HepG2 (cell line): ENCODE results near the gene PALS1. TPM values are rescaled to one million over a fixed set of nuclear protein-coding genes. Genes with fewer than 3 reads are reported as not detected.
"Not testable (repeated sequence)": the region's sequence is repeated elsewhere in the genome, so short reads cannot be mapped to it uniquely, and the experiment has no call there.

Experiments used
- ATAC-seq: fragments of 200-7000 bp; cut with Tn5 transposase; 3 replicates; pipeline ENCODE4 v1.9.1; 2020; ENCODE audit warnings: mild to moderate bottlenecking, moderate library complexity
- BruUV-seq: library from RNA; stranded (reverse); fragments of 400-500 nt; replicated peaks from 2 replicates; lab custom pipeline; 2021; lab: Mats Ljungman, UMichigan
- CTCF ChIA-PET: fragments of 300-600 bp; formaldehyde crosslinking; extraction: SDS; loops from one replicate; lab custom pipeline; 2021; ENCODE audit warnings: low total read pairs, inconsistent platforms, low intra/inter-chr PET ratio; lab: Yijun Ruan, JAX
- POLR2A ChIA-PET: fragments of 350-600 bp; sonication (Branson Sonifier 250); formaldehyde crosslinking; loops from one replicate; lab custom pipeline; 2020; ENCODE audit warnings: antibody characterized with exemption, inconsistent platforms; lab: Yijun Ruan, JAX
- DNase-seq: peaks from one replicate; pipeline ENCODE4 v3.0.0-alpha.2; 2015; ENCODE audit warnings: low spot score
- FAIRE-seq: peaks from 3 replicates; lab custom pipeline; 2011; peaks lifted over from hg19 to GRCh38; lab: Jason Lieb, UNC
- H2AFZ ChIP-seq: one replicate; pipeline ENCODE4 v1.6.1; 2011; ENCODE audit warnings: low read length, inconsistent platforms
- H3K27ac ChIP-seq: fragments of 300-600 bp; 3 replicates; pipeline ENCODE4 v1.8.0; 2011; ENCODE audit warnings: mixed run types, mild to moderate bottlenecking, mixed read lengths, low read length, inconsistent platforms; ENCODE audit not compliant: insufficient read depth; ENCODE audit errors: extremely low read length
- H3K27me3 ChIP-seq, 2 experiments: fragments of 200-600 bp in 1 of 2; 2 replicates in 1 of 2; 3 replicates in 1 of 2; pipeline versions ENCODE4 v1.6.0 to v1.8.0; 2011; ENCODE audit warnings: low read length in 2 of 2, mild to moderate bottlenecking in 2 of 2, moderate library complexity in 2 of 2, inconsistent platforms in 1 of 2; ENCODE audit not compliant: insufficient read depth in 2 of 2, control insufficient read depth in 1 of 2
- H3K36me3 ChIP-seq, 2 experiments: fragments of 200-600 bp in 1 of 2; replicated peaks in 1 of 2; 2 replicates in 1 of 2; 3 replicates in 1 of 2; pipeline versions ENCODE4 v1.5.1 to v1.8.0; 2011; ENCODE audit warnings: low read length in 2 of 2, inconsistent platforms in 1 of 2; ENCODE audit not compliant: insufficient read depth in 2 of 2, control insufficient read depth in 1 of 2
- H3K4me1 ChIP-seq: 2 replicates; pipeline ENCODE4 v1.5.1; 2012; ENCODE audit warnings: low read length, inconsistent platforms; ENCODE audit not compliant: insufficient read depth
- H3K4me2 ChIP-seq: 2 replicates; pipeline ENCODE4 v1.6.0; 2011; ENCODE audit warnings: low read depth, low read length, inconsistent platforms
- H3K4me3 ChIP-seq, 3 experiments: fragments of 200-600 bp in 1 of 3; sonication (generic), shearing (Covaris generic) in 1 of 3; replicated peaks in 1 of 3; 2 replicates each; pipeline ENCODE4 v1.5.1; 2011 to 2016; ENCODE audit warnings: low read length in 3 of 3, inconsistent platforms in 2 of 3, low read depth in 2 of 3, mild to moderate bottlenecking in 2 of 3, control low read depth in 1 of 3, mixed read lengths in 1 of 3; ENCODE audit not compliant: insufficient read depth in 1 of 3
- H3K79me2 ChIP-seq: one replicate; pipeline ENCODE4 v1.6.1; 2011; ENCODE audit warnings: low read length, inconsistent platforms; ENCODE audit not compliant: insufficient read depth
- H3K9ac ChIP-seq: 2 replicates; pipeline ENCODE4 v1.6.0; 2011; ENCODE audit warnings: mild to moderate bottlenecking, low read depth, low read length, inconsistent platforms; ENCODE audit not compliant: insufficient read depth
- H3K9me3 ChIP-seq: 2 replicates; pipeline ENCODE4 v1.5.1; 2012; ENCODE audit warnings: mild to moderate bottlenecking, low read length
- H4K20me1 ChIP-seq: 2 replicates; pipeline ENCODE4 v1.6.0; 2011; ENCODE audit warnings: inconsistent platforms, mild to moderate bottlenecking, low read length, moderate library complexity; ENCODE audit not compliant: insufficient read depth
- AKAP8 ChIP-seq: sonication (generic); formaldehyde crosslinking; IDR thresholded peaks from 2 replicates; pipeline ENCODE4 v1.5.1; 2020; ENCODE audit warnings: mild to moderate bottlenecking, missing genetic modification reagents
- NCOA2 ChIP-seq: sonication (generic); formaldehyde crosslinking; IDR thresholded peaks from 2 replicates; pipeline ENCODE4 v1.8.0; 2022; ENCODE audit warnings: inconsistent platforms
- POLR2AphosphoS5 ChIP-seq: IDR thresholded peaks from 2 replicates; pipeline ENCODE4 v1.6.1; 2012; ENCODE audit warnings: low read depth, low read length
- SCMH1 ChIP-seq: sonication (generic); formaldehyde crosslinking; IDR thresholded peaks from 2 replicates; pipeline ENCODE4 v1.9.0; 2021; ENCODE audit warnings: missing genetic modification reagents, mild to moderate bottlenecking, borderline replicate concordance
- TMF1 ChIP-seq: sonication (generic); formaldehyde crosslinking; IDR thresholded peaks from 2 replicates; pipeline ENCODE4 v1.8.1; 2022; ENCODE audit warnings: low read depth, missing genetic modification reagents
- ZNF124 ChIP-seq: sonication (generic); formaldehyde crosslinking; IDR thresholded peaks from 2 replicates; pipeline ENCODE4 v1.4.0; 2020; ENCODE audit warnings: missing genetic modification reagents
- ZNF75D ChIP-seq: sonication (generic); formaldehyde crosslinking; IDR thresholded peaks from 2 replicates; pipeline ENCODE4 v1.8.1; 2023; ENCODE audit warnings: missing genetic modification reagents, mild to moderate bottlenecking, borderline replicate concordance
- WGBS: methylation state at CpG from one replicate; pipeline ENCODE4 v1.1.6; 2017; ENCODE audit warnings: low lambda C conversion rate; 5-methylcytosine and 5-hydroxymethylcytosine counted together
- in situ Hi-C: cut with HindIII; loops from 2 replicates; pipeline ENCODE4 v1.10.0; 2017; ENCODE audit warnings: low pct_unique_long_range_greater_than_20kb; ENCODE audit not compliant: extremely low pct_ligation_motif_present
- intact Hi-C: fragments of 100-400 bp; cut with micrococcal nuclease; formaldehyde crosslinking; loops from one replicate; pipeline ENCODE4 v1.10.0; 2022; ENCODE audit not compliant: unreplicated experiment
- polyA plus RNA-seq, 8 experiments: library from polyadenylated mRNA; depleted of rRNA in 3 of 8; stranded (reverse) in 7 of 8; unstranded in 1 of 8; fragments of >200 nt; fragmentation: Illumina TruSeq in 4 of 8; extraction: Trizol in 4 of 8; gene quantifications; 2 replicates each; pipeline versions ENCODE4 v1.2.1 to v1.2.3, GENCODE V29; 2011 to 2016; ENCODE audit warnings: low read depth in 4 of 8, missing spikeins in 1 of 8, mixed read lengths in 1 of 8; ENCODE audit not compliant: insufficient read depth in 1 of 8
- total RNA-seq, 5 experiments: library from RNA; depleted of rRNA; stranded (reverse); fragments of >200 nt; fragmentation: Illumina TruSeq; extraction: Trizol; gene quantifications; 2 replicates each; pipeline ENCODE4 v1.2.3, GENCODE V29; 2016; ENCODE audit warnings: low read depth in 1 of 5
- TF ChIP-seq, protein P1 (sequence below): sonication (generic); formaldehyde crosslinking; IDR thresholded peaks from 2 replicates; pipeline ENCODE4 v1.9.0; 2021; ENCODE audit warnings: missing genetic modification reagents, borderline replicate concordance
- TF ChIP-seq, protein P2 (sequence below): sonication (generic); formaldehyde crosslinking; IDR thresholded peaks from 2 replicates; pipeline ENCODE4 v1.8.0; 2022; ENCODE audit warnings: low read depth, missing genetic modification reagents

PALS1 gene
- total and polyA plus RNA-seq, 2 of the 13 experiments (the other 11 are each of a cell fraction or from before 2014, with no cell fraction given): 8.8 to 20.0 TPM

DNA sequence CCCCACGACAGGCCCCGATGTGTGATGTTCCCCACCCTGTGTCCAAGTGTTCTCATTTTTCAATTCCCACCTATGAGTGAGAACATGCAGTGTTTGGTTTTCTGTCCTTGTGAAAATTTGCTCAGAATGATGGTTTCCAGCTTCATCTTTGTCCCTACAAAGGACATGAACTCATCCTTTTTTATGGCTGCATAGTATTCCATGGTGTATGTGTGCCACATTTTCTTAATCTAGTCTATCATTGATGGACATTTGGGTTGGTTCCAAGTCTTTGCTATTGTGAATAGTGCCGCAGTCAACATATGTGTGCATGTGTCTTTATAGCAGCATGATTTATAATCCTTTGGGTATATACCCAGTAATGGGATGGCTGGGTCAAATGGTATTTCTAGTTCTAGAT, 32.0 kb downstream of the PALS1 start:
- intact Hi-C loops, H3K4me3 ChIP-seq, in situ Hi-C loops, H2AFZ ChIP-seq, FAIRE-seq, H3K9ac ChIP-seq, ATAC-seq, H4K20me1 ChIP-seq, BruUV-seq, H3K27ac ChIP-seq, H3K9me3 ChIP-seq, H3K4me2 ChIP-seq, H3K36me3 ChIP-seq, CTCF ChIA-PET, DNase-seq, H3K27me3 ChIP-seq, POLR2A ChIA-PET: not testable (repeated sequence)
- 100% methylated on average over 3 of the region's 3 CpGs for WGBS
- peaks cover 34% of the 10 kb centered on the region for H3K79me2 ChIP-seq
- H3K4me1 ChIP-seq: peaks cover 13% of the 10 kb centered on the region

DNA sequence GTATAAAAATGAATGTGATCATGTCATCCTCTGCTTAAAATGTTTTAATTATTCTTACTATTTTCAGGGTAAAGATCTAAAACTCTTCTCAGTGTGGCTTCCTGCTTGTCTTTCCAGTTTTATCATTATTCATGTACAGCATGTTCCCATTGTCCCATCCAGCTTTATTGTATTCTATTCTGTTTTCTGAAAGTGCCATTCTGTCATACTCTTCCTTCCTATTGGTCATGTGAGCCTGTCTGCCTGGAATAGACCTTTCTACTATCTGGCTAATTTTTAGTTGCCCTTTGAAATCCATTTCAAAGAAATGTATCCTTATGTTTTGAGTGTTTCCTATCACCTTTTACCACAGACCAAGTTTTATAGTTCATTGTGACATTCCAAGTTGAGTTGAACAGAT, 34.9 kb downstream of the PALS1 start:
- Histone ChIP-seq H3K4me3 (no peak overlapping the region), H3K4me2 (no peak overlapping the region), H3K9ac (no peak overlapping the region), H3K4me1 (no peaks in the 10 kb centered on the region), H2AFZ (no peak overlapping the region), H3K36me3 (peaks cover 4 to 14% of the 10 kb centered on the region in 2 experiments; a peak in 2 of 5 replicates), H4K20me1 (no peaks in the 10 kb centered on the region), H3K79me2 (peaks cover 18% of the 10 kb centered on the region), H3K27me3 (no peaks in the 10 kb centered on the region), H3K27ac (no peak overlapping the region), H3K9me3 (no peaks in the 10 kb centered on the region)
- DNase-seq (no peak), ATAC-seq (no peak), FAIRE-seq (no peak)
- no TSS peak for BruUV-seq
- ChIA-PET CTCF (no interaction called here), POLR2A (no interaction called here)
- intact Hi-C loops: no loop called here
- TF ChIP-seq POLR2AphosphoS5 (no peak), TMF1 (CRISPR knock-in tag) (no peak), SCMH1 (CRISPR knock-in tag) (no peak), ZNF75D (no peak), AKAP8 (CRISPR knock-in tag) (no peak), ZNF124 (CRISPR knock-in tag) (no peak), NCOA2 (CRISPR knock-in tag) (no peak)
- TF ChIP-seq, protein P1, sequence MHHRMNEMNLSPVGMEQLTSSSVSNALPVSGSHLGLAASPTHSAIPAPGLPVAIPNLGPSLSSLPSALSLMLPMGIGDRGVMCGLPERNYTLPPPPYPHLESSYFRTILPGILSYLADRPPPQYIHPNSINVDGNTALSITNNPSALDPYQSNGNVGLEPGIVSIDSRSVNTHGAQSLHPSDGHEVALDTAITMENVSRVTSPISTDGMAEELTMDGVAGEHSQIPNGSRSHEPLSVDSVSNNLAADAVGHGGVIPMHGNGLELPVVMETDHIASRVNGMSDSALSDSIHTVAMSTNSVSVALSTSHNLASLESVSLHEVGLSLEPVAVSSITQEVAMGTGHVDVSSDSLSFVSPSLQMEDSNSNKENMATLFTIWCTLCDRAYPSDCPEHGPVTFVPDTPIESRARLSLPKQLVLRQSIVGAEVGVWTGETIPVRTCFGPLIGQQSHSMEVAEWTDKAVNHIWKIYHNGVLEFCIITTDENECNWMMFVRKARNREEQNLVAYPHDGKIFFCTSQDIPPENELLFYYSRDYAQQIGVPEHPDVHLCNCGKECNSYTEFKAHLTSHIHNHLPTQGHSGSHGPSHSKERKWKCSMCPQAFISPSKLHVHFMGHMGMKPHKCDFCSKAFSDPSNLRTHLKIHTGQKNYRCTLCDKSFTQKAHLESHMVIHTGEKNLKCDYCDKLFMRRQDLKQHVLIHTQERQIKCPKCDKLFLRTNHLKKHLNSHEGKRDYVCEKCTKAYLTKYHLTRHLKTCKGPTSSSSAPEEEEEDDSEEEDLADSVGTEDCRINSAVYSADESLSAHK: no peak
- TF ChIP-seq, protein P2, sequence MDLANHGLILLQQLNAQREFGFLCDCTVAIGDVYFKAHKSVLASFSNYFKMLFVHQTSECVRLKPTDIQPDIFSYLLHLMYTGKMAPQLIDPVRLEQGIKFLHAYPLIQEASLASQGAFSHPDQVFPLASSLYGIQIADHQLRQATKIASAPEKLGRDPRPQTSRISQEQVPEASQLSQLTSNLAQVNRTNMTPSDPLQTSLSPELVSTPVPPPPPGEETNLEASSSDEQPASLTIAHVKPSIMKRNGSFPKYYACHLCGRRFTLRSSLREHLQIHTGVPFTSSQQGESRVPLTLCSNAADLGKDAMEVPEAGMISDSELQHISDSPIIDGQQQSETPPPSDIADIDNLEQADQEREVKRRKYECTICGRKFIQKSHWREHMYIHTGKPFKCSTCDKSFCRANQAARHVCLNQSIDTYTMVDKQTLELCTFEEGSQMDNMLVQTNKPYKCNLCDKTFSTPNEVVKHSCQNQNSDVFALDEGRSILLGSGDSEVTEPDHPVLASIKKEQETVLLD (CRISPR knock-in tag): no peak
- in situ Hi-C loops: no loop called here
